GM19455 (cell line): ENCODE data around the gene ANOS1.
"Not testable (repeated sequence)": the region's sequence is repeated elsewhere in the genome, so short reads cannot be mapped to it uniquely, and the experiment has no call there.

ENCODE experiments used
- ATAC-seq: cut with Tn5 transposase; IDR thresholded peaks from one replicate; pipeline ENCODE4 v1.9.1; 2021; ENCODE audit not compliant: unreplicated experiment

The ANOS1 gene

DNA sequence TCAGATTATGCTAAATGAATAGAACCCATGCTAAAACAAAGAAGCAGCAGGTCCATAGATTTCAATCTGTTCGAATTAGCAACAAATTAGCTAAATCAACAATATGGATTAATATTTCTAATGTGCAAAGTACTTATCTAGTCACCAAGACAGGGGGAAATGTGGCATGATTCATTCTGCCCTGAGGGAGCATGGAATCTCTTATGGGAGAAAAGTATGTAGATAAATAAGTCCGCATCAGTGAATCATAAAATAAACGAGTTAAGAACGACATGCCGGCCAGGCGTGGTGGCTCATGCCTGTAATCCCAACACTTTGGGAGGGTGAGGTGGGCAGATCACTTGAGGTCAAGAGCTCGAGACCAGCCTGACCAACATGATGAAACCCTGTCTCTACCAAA is 102.1 kb downstream of the ANOS1 start:
- no peak for ATAC-seq

GRCh38 chrX:8627796-8628195 is 104.1 kb downstream of the ANOS1 start:
- no peak for ATAC-seq

DNA sequence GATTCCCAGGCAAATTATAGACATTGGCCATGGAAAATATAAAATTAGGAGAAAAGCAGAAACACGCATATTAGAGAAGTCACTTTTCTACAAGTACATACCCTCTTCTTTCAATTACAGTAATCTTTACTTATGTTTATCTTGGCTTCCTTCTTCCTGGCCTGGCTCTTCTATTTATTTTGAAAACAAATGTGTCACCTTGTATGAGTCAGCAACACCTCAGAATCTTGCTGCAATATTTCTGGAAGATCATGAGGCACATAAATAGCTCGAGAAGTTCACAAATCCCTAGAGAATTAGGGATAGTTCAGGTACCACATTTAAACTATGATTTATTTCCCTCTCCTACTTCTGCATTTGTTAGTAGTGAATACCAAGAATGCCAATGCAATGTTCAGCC is 124.6 kb downstream of the ANOS1 start:
- no peak for ATAC-seq

- no peak for ATAC-seq
Observed at GRCh38 chrX:8604131-8604530, 127.8 kb downstream of the ANOS1 start.

- no peak for ATAC-seq
Observed at GRCh38 chrX:8591501-8591900, 140.4 kb downstream of the ANOS1 start.

DNA sequence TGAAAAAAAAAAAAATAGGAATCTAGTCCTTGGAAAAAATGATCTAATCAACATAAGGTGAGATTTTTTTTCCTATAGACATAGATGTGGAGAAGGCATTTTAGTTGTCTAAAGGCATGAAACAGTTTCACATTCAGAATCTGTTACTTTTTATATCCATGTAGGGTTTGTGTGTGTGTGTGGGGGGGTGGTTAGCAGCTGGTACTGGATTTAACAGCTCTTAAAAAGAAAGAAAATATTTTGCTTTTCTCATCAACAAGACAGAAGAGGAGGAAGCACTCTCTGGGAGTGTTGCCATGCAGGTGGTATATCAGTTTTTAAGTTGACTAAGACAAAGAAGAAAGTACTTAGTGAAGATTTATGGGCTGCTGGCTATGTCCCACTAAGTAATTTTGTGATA is 145.0 kb downstream of the ANOS1 start:
- ATAC-seq: no peak

- ATAC-seq: no peak
Observed at GRCh38 chrX:8579602-8580001, 152.3 kb downstream of the ANOS1 start.

DNA sequence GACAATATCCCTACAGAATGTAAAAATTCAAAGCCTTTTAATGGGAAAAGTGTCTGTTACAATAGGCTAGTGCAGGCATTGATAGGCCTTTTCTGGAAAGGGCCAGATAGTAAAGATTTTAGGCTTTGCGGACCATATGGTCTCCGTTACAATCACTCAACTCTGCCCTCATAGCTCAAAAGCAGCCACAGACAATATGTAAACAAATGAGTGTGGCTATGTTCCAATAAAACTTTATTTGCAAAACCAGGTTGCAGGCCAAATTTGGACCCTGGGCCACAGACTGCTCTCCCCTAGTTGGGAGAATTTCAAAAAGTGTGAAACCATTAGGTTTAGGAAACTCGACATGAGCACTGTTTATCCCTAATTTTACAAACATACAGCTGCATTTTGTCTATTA is 155.1 kb downstream of the ANOS1 start:
- no peak for ATAC-seq

GRCh38 chrX:8565729-8566128 is 166.2 kb downstream of the ANOS1 start:
- no peak for ATAC-seq

GRCh38 chrX:8548446-8548845 is 183.5 kb downstream of the ANOS1 start:
- ATAC-seq: no peak

DNA sequence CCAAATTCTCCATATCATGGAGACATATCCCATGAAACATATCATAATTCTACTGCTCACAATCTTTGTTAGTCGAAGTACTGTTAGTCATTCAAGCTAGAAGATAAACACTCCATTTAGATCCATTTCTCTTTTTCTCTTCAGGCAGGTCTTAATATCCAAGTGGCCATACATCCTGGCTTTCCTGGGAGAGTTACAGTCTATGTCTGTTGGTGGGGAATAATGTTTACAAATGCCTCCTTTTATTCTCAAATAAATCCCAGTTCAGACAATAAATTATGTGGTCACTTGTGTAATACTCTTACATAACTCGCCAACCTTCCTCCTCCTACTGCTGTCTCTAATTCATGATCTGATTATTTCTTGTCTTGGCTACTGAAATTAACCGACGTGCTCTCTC is 185.2 kb downstream of the ANOS1 start:
- no peak for ATAC-seq

- no peak for ATAC-seq
Observed at GRCh38 chrX:8520791-8521190, 211.1 kb downstream of the ANOS1 start.

GRCh38 chrX:8520178-8520577 is 211.8 kb downstream of the ANOS1 start:
- no peak for ATAC-seq

GRCh38 chrX:8504451-8504850 is 227.5 kb downstream of the ANOS1 start:
- no peak for ATAC-seq

DNA sequence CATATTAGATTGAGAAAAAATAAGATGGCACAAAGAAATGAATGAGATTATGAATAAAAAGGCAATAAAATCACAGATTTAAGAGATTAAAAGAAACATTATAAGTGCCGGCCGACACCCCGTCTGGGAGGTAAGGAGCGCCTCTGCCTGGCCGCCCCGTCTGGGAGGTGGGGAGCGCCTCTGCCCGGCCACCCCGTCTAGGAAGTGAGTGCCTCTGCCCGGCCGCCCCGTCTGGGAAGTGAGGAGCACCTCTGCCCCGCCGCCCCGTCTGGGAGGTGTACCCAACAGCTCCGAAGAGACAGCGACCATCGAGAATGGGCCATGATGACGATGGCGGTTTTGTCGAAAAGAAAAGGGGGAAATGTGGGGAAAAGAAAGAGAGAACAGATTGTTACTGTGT is 229.8 kb downstream of the ANOS1 start:
- not testable (repeated sequence) for ATAC-seq

DNA sequence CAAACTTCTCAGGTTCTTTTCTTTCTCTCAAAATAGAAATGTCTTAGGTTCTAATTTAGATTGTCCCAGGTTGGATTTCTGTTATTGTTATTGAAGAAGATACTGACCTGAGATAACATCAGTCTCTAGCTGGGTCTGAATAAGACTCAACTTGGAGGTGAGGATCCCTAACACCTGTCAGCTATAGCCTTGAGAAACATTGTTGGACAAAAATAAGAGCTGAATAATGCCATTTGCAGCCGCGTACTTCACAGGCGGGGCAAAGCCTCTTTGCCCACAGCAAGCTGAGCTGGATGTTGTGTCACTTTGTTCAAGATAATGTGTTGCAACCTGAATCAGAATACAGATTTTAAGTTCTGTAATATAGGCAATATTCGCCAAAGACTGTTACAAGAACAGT is 231.7 kb downstream of the ANOS1 start:
- no peak for ATAC-seq

GRCh38 chrX:8495036-8495435 is 236.9 kb downstream of the ANOS1 start:
- not testable (repeated sequence) for ATAC-seq

- ATAC-seq: no peak
Observed at GRCh38 chrX:8484360-8484949, 247.5 kb downstream of the ANOS1 start.
